ENCODE results near the gene CFAP251. TPM values are rescaled to one million over a fixed set of nuclear protein-coding genes. Genes with fewer than 3 reads are reported as not detected.

Gene CFAP251
- total and polyA plus RNA-seq, 7 donors: 0.68 to 3.0 (median 1.1) TPM; not detected in 1

GRCh38 chr12:122006186-122006926, 88.0 kb downstream of the CFAP251 start:
- Histone ChIP-seq H3K4me3 (no peak overlapping the region), H3K36me3 (no peaks in the 10 kb centered on the region), H3K27ac (no peak overlapping the region), H3K9me3 (no peaks in the 10 kb centered on the region), H3K4me1 (no peaks in the 10 kb centered on the region), H3K27me3 (no peaks in the 10 kb centered on the region)
- intact Hi-C loops (cut with DNase I): no loop called here
- 59 to 86% methylated on average over 24 of the region's 24 CpGs for WGBS, 2 donors
- DNase-seq: no peak
- no peak for TF ChIP-seq EP300 (IDR thresholded peaks at IDR 0.05)
- TF ChIP-seq POLR2AphosphoS5 (IDR thresholded peaks at IDR 0.05): no peak
- no peak for TF ChIP-seq CTCF (IDR thresholded peaks at IDR 0.05)
- TF ChIP-seq POLR2A (IDR thresholded peaks at IDR 0.05): no peak

GRCh38 chr12:122009741-122010140, 91.3 kb downstream of the CFAP251 start:
- Histone ChIP-seq H3K27me3 (no peaks in the 10 kb centered on the region), H3K4me3 (no peak overlapping the region), H3K4me1 (no peaks in the 10 kb centered on the region), H3K27ac (no peak overlapping the region), H3K9me3 (no peaks in the 10 kb centered on the region), H3K36me3 (no peaks in the 10 kb centered on the region)
- 79 to 86% methylated on average over 9 of the region's 9 CpGs for WGBS, 2 donors
- no peak for TF ChIP-seq POLR2A (IDR thresholded peaks at IDR 0.05)
- TF ChIP-seq CTCF (IDR thresholded peaks at IDR 0.05): no peak
- no peak for TF ChIP-seq POLR2AphosphoS5 (IDR thresholded peaks at IDR 0.05)
- TF ChIP-seq EP300 (IDR thresholded peaks at IDR 0.05): no peak
- intact Hi-C loops (cut with DNase I): no loop called here
- no peak for DNase-seq

GRCh38 chr12:122012184-122012583, 93.8 kb downstream of the CFAP251 start:
- no peak for DNase-seq

GRCh38 chr12:122013136-122013535, 94.7 kb downstream of the CFAP251 start:
- DNase-seq: no peak
- 85 to 86% methylated on average over 4 of the region's 4 CpGs for WGBS, 2 donors
- H3K27ac ChIP-seq: no peak overlapping the region
- no peaks in the 10 kb centered on the region for H3K4me1 ChIP-seq
- H3K4me3 ChIP-seq: no peak overlapping the region
- intact Hi-C loops (cut with DNase I): no loop called here
- H3K27me3 ChIP-seq: no peaks in the 10 kb centered on the region
- H3K9me3 ChIP-seq: no peaks in the 10 kb centered on the region
- H3K36me3 ChIP-seq: no peaks in the 10 kb centered on the region
- no peak for TF ChIP-seq POLR2AphosphoS5 (IDR thresholded peaks at IDR 0.05)
- no peak for TF ChIP-seq POLR2A (IDR thresholded peaks at IDR 0.05)
- no peak for TF ChIP-seq EP300 (IDR thresholded peaks at IDR 0.05)
- TF ChIP-seq CTCF (IDR thresholded peaks at IDR 0.05): no peak

More at GRCh38 chr12:122012184-122012583, 93.8 kb downstream of the CFAP251 start:
- Histone ChIP-seq H3K27ac (no peak overlapping the region), H3K36me3 (no peaks in the 10 kb centered on the region), H3K4me3 (no peak overlapping the region), H3K4me1 (no peaks in the 10 kb centered on the region), H3K9me3 (no peaks in the 10 kb centered on the region), H3K27me3 (no peaks in the 10 kb centered on the region)
- TF ChIP-seq POLR2AphosphoS5 (IDR thresholded peaks at IDR 0.05) (no peak), EP300 (IDR thresholded peaks at IDR 0.05) (no peak), POLR2A (IDR thresholded peaks at IDR 0.05) (no peak), CTCF (IDR thresholded peaks at IDR 0.05) (no peak)
- intact Hi-C loops (cut with DNase I): no loop called here
- 92% methylated on average over 6 of the region's 6 CpGs for WGBS, 2 donors

Measured in sigmoid colon (tissue), 7 donors.